PFSK-1 (cell line): ENCODE results near the gene CPXM1.

Source experiments
- FOXP2 ChIP-seq: optimal IDR thresholded peaks from 2 replicates; pipeline ENCODE3; 2011; ENCODE audit warnings: borderline replicate concordance, control low read depth, inconsistent platforms; ENCODE audit not compliant: insufficient read depth; ENCODE audit errors: extremely low read length, extremely low read depth
- POLR2AphosphoS5 ChIP-seq: IDR thresholded peaks from 2 replicates; pipeline ENCODE4 v1.6.1; 2012; ENCODE audit warnings: low read depth, mild to moderate bottlenecking, control low read depth, low read length, moderate library complexity
- SIN3A ChIP-seq: IDR thresholded peaks from 2 replicates; pipeline ENCODE4 v1.6.1; 2012; ENCODE audit warnings: mild to moderate bottlenecking, low read length, moderate library complexity, borderline replicate concordance; ENCODE audit not compliant: insufficient read depth
- TAF1 ChIP-seq: IDR thresholded peaks from 2 replicates; pipeline ENCODE4 v1.6.1; 2012; ENCODE audit warnings: low read length, control low read depth, borderline replicate concordance; ENCODE audit not compliant: insufficient read depth
- TF ChIP-seq, protein P1 (sequence below), 2 experiments: IDR thresholded peaks; 2 replicates each; pipeline versions ENCODE4 v1.6.1 to v1.8.0; 2011 to 2012; ENCODE audit warnings: low read depth in 2 of 2, low read length in 2 of 2, control low read depth in 1 of 2, inconsistent platforms in 1 of 2, mild to moderate bottlenecking in 1 of 2, moderate library complexity in 1 of 2; ENCODE audit not compliant: insufficient read depth in 1 of 2

Gene CPXM1

GRCh38 chr20:2760952-2761305 lies 39.5 kb downstream of the CPXM1 start:
- no peak for TF ChIP-seq POLR2AphosphoS5
- TF ChIP-seq SIN3A = no peak
- no peak for TF ChIP-seq FOXP2
- no peak for TF ChIP-seq TAF1
- TF ChIP-seq, protein P1, sequence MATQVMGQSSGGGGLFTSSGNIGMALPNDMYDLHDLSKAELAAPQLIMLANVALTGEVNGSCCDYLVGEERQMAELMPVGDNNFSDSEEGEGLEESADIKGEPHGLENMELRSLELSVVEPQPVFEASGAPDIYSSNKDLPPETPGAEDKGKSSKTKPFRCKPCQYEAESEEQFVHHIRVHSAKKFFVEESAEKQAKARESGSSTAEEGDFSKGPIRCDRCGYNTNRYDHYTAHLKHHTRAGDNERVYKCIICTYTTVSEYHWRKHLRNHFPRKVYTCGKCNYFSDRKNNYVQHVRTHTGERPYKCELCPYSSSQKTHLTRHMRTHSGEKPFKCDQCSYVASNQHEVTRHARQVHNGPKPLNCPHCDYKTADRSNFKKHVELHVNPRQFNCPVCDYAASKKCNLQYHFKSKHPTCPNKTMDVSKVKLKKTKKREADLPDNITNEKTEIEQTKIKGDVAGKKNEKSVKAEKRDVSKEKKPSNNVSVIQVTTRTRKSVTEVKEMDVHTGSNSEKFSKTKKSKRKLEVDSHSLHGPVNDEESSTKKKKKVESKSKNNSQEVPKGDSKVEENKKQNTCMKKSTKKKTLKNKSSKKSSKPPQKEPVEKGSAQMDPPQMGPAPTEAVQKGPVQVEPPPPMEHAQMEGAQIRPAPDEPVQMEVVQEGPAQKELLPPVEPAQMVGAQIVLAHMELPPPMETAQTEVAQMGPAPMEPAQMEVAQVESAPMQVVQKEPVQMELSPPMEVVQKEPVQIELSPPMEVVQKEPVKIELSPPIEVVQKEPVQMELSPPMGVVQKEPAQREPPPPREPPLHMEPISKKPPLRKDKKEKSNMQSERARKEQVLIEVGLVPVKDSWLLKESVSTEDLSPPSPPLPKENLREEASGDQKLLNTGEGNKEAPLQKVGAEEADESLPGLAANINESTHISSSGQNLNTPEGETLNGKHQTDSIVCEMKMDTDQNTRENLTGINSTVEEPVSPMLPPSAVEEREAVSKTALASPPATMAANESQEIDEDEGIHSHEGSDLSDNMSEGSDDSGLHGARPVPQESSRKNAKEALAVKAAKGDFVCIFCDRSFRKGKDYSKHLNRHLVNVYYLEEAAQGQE (IDR thresholded peaks at IDR 0.05; ENCODE audit: insufficient read depth in 1 of 2, low read depth in 2 of 2, low read length in 2 of 2) = no peak

DNA sequence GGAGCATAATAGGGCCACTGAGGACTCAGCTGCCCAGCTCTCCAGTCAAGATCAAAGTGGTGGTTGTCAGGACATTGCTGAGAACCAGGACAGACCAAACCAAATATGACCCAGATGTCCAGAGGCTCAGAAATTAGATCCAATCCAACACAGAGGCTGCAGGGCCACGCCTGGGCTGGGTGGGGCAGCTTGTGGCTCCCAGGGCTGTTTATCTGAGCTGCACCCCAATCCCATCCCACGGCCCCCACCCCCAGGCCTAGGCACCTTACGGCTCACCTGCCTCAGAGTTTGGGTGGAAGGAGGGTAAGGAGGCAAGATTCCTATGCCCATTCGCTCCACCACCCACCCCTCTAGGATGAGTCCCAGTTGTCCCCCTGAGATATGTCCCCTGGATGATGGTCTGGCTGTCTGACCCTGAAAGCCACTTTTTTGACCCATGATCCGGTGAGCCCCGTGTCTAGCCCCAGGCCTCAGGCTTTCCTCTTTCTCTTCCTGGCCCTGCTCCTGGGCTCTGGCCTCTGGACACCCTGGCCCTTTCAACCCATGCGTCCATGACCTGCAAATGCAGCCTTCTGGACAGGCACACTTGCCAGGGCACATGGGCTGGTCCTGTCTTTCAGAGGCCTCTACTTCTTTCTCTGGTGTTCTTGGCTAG lies 40.0 kb downstream of the CPXM1 start:
- no peak for TF ChIP-seq SIN3A
- no peak for TF ChIP-seq POLR2AphosphoS5
- TF ChIP-seq TAF1 = no peak
- TF ChIP-seq, protein P1 (IDR thresholded peaks at IDR 0.05; ENCODE audit: insufficient read depth in 1 of 2, low read depth in 2 of 2, low read length in 2 of 2) = no peak
- no peak for TF ChIP-seq FOXP2

DNA sequence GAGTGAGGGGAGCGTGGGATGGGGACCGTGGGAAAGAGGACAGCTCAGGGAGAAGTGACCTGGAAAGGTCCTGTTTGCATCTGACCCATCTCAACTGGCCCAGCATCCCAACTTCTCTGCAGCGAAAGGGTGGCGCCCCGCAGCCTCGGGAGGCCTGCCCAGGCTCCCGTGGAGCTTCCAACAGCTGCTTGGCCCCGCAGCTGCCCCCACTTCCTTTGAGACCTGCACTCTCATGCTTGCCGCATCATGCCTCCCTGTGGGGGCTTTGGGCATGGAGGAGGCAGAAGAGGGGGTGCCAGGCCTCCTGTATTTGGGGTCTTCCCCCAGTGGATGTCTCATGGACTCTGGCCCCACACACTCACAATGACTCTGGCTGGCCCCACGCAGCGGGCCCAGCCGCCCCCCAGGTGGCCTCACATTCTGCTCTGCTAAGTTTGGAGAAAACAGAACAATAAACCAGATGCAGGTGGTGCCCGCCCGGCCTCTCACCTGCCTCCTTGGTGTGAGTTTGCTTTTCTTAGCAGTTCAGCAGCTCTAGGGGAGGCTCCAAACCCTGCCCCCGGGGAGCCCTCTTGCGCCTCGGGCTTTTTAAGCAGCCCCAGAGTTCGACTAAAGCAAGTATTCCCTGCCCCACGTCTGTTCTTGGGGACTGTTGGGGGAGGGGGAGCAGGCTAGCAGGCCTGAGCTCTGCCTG lies 40.7 kb downstream of the CPXM1 start:
- no peak for TF ChIP-seq SIN3A
- no peak for TF ChIP-seq TAF1
- TF ChIP-seq, protein P1 (IDR thresholded peaks at IDR 0.05; ENCODE audit: insufficient read depth in 1 of 2, low read depth in 2 of 2, low read length in 2 of 2) = no peak
- TF ChIP-seq POLR2AphosphoS5 = no peak
- no peak for TF ChIP-seq FOXP2

DNA sequence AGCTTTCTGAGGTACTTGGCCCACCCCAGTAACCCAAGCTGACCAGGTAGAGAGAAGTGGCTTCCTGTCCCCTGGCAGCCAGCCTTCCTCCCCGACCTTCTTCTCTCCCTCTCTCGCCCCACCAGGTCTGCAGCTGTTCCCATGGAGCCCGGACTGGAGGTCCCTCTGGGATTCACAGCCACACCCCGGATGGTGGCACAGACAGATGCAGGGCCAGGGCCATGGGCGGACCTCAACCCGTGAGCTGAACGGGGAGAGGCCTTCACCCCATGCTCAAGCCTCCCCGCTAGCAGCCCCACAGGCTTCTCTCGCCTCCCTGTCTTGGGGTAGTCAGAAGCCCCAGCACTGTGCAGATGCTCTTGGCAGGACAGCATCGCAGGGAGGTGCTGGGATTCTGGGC lies 41.3 kb downstream of the CPXM1 start:
- no peak for TF ChIP-seq TAF1
- TF ChIP-seq FOXP2 = no peak
- TF ChIP-seq SIN3A = no peak
- TF ChIP-seq, protein P1 (IDR thresholded peaks at IDR 0.05; ENCODE audit: insufficient read depth in 1 of 2, low read depth in 2 of 2, low read length in 2 of 2) = no peak
- TF ChIP-seq POLR2AphosphoS5 = no peak
